ENCODE data around the gene SSC5D.

DNA sequence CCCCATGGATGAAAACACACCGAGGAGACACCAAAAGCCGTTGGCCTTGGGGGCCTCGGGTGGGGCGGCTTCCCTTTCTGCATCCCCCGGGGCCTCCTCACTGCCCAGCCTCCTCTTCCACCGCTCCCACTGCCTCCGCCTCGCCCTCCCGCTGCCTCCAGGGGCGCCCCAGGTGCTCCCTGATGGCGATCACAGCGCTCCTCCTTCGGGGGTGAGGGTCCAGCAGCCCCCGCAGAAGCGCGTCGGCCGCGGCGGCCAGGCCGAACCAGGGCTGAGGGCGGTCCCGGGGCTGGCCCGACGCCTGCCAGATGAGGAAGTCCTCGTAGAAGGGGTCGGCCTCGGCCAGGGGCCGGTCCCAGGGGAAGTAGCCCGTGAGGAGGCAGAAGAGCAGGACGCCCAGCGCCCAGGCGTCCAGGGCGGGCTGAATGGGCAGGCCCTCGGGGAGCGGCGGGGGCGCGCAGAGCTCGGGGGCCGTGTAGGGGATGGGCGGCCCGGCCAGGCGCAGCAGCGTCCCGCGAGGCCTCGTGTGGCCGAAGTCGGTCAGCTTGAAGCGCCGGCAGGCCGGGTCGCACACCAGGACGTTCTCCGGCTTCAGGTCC is 41.5 kb downstream of the SSC5D start:
- TF ChIP-seq CEBPB (IDR thresholded peaks at IDR 0.05) (no peak), TAF1 (IDR thresholded peaks at IDR 0.05; ENCODE audit: low read depth) (no peak), EP300 (IDR thresholded peaks at IDR 0.05; ENCODE audit: borderline replicate concordance) (no peak), FOXM1 (IDR thresholded peaks at IDR 0.05; ENCODE audit: borderline replicate concordance, low read depth) (no peak), ZBTB7A (IDR thresholded peaks at IDR 0.05; ENCODE audit: low read depth) (no peak)
- TF ChIP-seq, protein P1, sequence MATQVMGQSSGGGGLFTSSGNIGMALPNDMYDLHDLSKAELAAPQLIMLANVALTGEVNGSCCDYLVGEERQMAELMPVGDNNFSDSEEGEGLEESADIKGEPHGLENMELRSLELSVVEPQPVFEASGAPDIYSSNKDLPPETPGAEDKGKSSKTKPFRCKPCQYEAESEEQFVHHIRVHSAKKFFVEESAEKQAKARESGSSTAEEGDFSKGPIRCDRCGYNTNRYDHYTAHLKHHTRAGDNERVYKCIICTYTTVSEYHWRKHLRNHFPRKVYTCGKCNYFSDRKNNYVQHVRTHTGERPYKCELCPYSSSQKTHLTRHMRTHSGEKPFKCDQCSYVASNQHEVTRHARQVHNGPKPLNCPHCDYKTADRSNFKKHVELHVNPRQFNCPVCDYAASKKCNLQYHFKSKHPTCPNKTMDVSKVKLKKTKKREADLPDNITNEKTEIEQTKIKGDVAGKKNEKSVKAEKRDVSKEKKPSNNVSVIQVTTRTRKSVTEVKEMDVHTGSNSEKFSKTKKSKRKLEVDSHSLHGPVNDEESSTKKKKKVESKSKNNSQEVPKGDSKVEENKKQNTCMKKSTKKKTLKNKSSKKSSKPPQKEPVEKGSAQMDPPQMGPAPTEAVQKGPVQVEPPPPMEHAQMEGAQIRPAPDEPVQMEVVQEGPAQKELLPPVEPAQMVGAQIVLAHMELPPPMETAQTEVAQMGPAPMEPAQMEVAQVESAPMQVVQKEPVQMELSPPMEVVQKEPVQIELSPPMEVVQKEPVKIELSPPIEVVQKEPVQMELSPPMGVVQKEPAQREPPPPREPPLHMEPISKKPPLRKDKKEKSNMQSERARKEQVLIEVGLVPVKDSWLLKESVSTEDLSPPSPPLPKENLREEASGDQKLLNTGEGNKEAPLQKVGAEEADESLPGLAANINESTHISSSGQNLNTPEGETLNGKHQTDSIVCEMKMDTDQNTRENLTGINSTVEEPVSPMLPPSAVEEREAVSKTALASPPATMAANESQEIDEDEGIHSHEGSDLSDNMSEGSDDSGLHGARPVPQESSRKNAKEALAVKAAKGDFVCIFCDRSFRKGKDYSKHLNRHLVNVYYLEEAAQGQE (IDR thresholded peaks at IDR 0.05; ENCODE audit: low read depth): no peak

Measured in Ishikawa (cell line).